ENCODE data around the gene OCA2. TPM values are rescaled to one million over a fixed set of nuclear protein-coding genes. Genes with fewer than 3 reads are reported as not detected.
A peak's percentile ranks its signal among the peaks of the same experiment; 100 is the strongest.

The OCA2 gene
- total RNA-seq, 6 experiments from 2014 or later = 0.07 to 0.13 (median 0.12) TPM; not detected in 3

- no peaks in the 10 kb centered on the region for H3K4me1 ChIP-seq
- 93% methylated on average over 3 of the region's 7 CpGs for WGBS (ENCODE audit: insufficient coverage, low coverage, low lambda C conversion rate, missing lambda C conversion rate)
- H3K36me3 ChIP-seq = peaks cover 0 to 16% (median 0%) of the 10 kb centered on the region in 4 donors
- no peak overlapping the region for H3K27ac ChIP-seq
- DNase-seq (no peak), ATAC-seq (no peak)
- no peak overlapping the region for H3K4me3 ChIP-seq
- TF ChIP-seq CTCF (IDR thresholded peaks at IDR 0.05) (no peak), POLR2A (IDR thresholded peaks at IDR 0.05) (no peak)
- intact Hi-C loops (cut with DNase I) = no loop called here
- H3K27me3 ChIP-seq = no peaks in the 10 kb centered on the region
- H3K9me3 ChIP-seq = no peaks in the 10 kb centered on the region
These were observed 31.5 kb upstream of the OCA2 start for GRCh38 chr15:28130651-28131050.

DNA sequence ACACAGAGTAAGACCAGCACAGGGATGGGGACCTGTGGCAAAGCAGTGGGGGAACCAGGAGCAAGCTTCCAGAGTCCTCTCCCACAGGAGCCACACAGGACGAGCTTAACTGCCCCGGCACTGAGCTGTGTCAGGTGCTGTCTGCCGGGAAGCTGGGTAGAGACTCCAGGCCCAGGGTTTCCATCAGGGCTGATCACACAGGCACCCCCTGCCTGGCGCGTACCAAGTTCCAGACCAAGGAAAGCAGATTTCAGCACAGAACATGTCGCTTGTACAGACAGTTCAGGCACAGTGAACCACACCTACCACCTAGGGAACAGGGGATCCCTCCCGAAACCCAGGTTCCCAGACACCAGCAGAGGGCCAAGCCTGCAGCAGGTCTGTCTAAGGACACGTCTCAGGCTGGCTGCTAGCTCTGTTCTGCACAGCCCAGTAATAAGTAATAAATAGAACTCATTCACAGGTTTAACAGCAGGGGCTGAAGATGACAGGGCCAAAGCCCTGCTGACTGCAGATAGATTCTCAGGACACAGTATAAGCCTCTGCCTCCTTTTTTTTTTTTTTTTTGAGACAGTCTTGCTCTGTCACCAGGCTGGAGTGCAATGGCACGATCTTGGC lies 30.2 kb upstream of the OCA2 start:
- intact Hi-C loops (cut with DNase I) = no loop called here
- Histone ChIP-seq H3K27ac (no peak overlapping the region), H3K4me1 (no peaks in the 10 kb centered on the region), H3K9me3 (no peaks in the 10 kb centered on the region), H3K27me3 (no peaks in the 10 kb centered on the region), H3K36me3 (peaks cover 0 to 20% (median 0%) of the 10 kb centered on the region in 4 donors), H3K4me3 (no peak overlapping the region)
- DNase-seq (no peak), ATAC-seq (no peak)
- no peak for TF ChIP-seq POLR2A (IDR thresholded peaks at IDR 0.05)
- TF ChIP-seq CTCF (IDR thresholded peaks at IDR 0.05) = no peak
- WGBS (ENCODE audit: insufficient coverage, low coverage, low lambda C conversion rate, missing lambda C conversion rate) = 93% methylated on average over 5 of the region's 9 CpGs

DNA sequence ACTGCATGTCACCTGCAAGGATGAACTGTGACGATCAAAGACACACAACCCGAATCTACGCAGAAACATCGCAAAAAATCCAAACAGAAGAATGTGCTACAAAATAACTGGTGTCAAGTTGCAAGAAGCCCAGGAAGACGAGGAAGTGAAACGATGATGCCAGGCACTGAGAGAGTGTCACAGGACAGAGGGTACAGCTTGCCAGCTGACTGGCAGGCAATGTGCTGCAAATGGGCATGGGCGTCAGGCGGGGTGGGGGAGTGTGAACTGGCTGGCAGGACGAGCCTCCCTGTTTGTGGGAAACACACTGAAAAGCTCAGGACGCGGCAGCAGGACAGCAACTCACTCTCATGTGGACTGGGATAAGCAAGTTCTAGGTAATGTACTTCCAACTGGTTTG lies 28.9 kb upstream of the OCA2 start:
- peak in 3 of 4 donors; percentile 14 to 44 (median 43) for ATAC-seq

GRCh38 chr15:28127036-28127435 lies 27.9 kb upstream of the OCA2 start:
- H3K36me3 ChIP-seq = peaks cover 0 to 12% (median 0%) of the 10 kb centered on the region in 4 donors
- H3K27me3 ChIP-seq = no peaks in the 10 kb centered on the region
- no peak for ATAC-seq
- 64% methylated on average over 5 of the region's 11 CpGs for WGBS (ENCODE audit: insufficient coverage, low coverage, low lambda C conversion rate, missing lambda C conversion rate)
- no peak overlapping the region for H3K4me3 ChIP-seq
- no peaks in the 10 kb centered on the region for H3K4me1 ChIP-seq
- no peak overlapping the region for H3K27ac ChIP-seq
- intact Hi-C loops (cut with DNase I) = no loop called here
- H3K9me3 ChIP-seq = no peaks in the 10 kb centered on the region
- TF ChIP-seq CTCF (IDR thresholded peaks at IDR 0.05) = no peak
- no peak for DNase-seq

More for the DNA sequence above, 28.9 kb upstream of the OCA2 start:
- Histone ChIP-seq H3K36me3 (peaks cover 0 to 20% (median 0%) of the 10 kb centered on the region in 4 donors), H3K27ac (no peak overlapping the region), H3K9me3 (no peaks in the 10 kb centered on the region), H3K4me1 (no peaks in the 10 kb centered on the region), H3K4me3 (no peak overlapping the region), H3K27me3 (no peaks in the 10 kb centered on the region)
- WGBS (ENCODE audit: insufficient coverage, low coverage, low lambda C conversion rate, missing lambda C conversion rate) = 83% methylated on average over 10 of the region's 11 CpGs
- peak in 1 of 3 donors; percentile 44 for DNase-seq
- TF ChIP-seq CTCF (IDR thresholded peaks at IDR 0.05) (no peak), POLR2A (IDR thresholded peaks at IDR 0.05) (no peak)
- intact Hi-C loops (cut with DNase I) = no loop called here
